SK-N-SH (cell line): ENCODE results near the gene SNAP29.

Source experiments
- CTCF ChIP-seq: fragments of 200-600 bp; sonication (generic); IDR thresholded peaks from 2 replicates; pipeline ENCODE4 v1.6.1; 2017; ENCODE audit warnings: antibody characterized with exemption, mild to moderate bottlenecking, moderate library complexity
- EZH2phosphoT487 ChIP-seq: fragments of 200-600 bp; sonication (generic); IDR thresholded peaks from 2 replicates; pipeline ENCODE4 v1.6.1; 2017; ENCODE audit warnings: low read depth, mixed run types, mild to moderate bottlenecking, antibody characterized with exemption, moderate library complexity, borderline replicate concordance
- PBX3 ChIP-seq: IDR thresholded peaks from 2 replicates; pipeline ENCODE4; 2012
- REST ChIP-seq: IDR thresholded peaks from 2 replicates; pipeline ENCODE4 v1.6.1; 2012; ENCODE audit warnings: mild to moderate bottlenecking, low read depth, low read length, moderate library complexity
- SIN3A ChIP-seq: IDR thresholded peaks from 2 replicates; pipeline ENCODE4 v1.6.1; 2012; ENCODE audit warnings: low read depth, mild to moderate bottlenecking, low read length, moderate library complexity, borderline replicate concordance
- TAF1 ChIP-seq: IDR thresholded peaks from 2 replicates; pipeline ENCODE4 v1.6.1; 2012; ENCODE audit warnings: low read depth, mild to moderate bottlenecking, low read length, moderate library complexity, borderline replicate concordance
- TCF12 ChIP-seq: IDR thresholded peaks from 2 replicates; pipeline ENCODE4 v1.4.0; 2012

GRCh38 chr22:20909543-20910303 is 50.9 kb downstream of the SNAP29 start:
- TF ChIP-seq TAF1: no peak
- TF ChIP-seq REST: no peak
- no peak for TF ChIP-seq PBX3
- TF ChIP-seq EZH2phosphoT487: no peak
- no peak for TF ChIP-seq SIN3A
- no peak for TF ChIP-seq CTCF
- no peak for TF ChIP-seq TCF12
